A549 (cell line): ENCODE data around the gene TSBP1.
A peak's percentile ranks its signal among the peaks of the same experiment; 100 is the strongest.

Source experiments
- CEBPB ChIP-seq, 2 experiments: fragments of >200 bp in 1 of 2; sonication (Bioruptor Twin) in 1 of 2; formaldehyde crosslinking in 1 of 2; IDR thresholded peaks; 2 replicates each; pipeline ENCODE4 v1.6.1; 2012 to 2016
- KDM1A ChIP-seq: fragments of 200-600 bp; sonication (generic); IDR thresholded peaks from 2 replicates; pipeline ENCODE4 v1.6.1; 2016; ENCODE audit warnings: low read depth, mild to moderate bottlenecking
- POLR2A ChIP-seq: IDR thresholded peaks from 2 replicates; pipeline ENCODE4 v1.6.1; 2012; ENCODE audit warnings: mild to moderate bottlenecking, low read length
- TF ChIP-seq, protein P1 (sequence below): fragments of >200 bp; sonication (Bioruptor Twin); formaldehyde crosslinking; IDR thresholded peaks from 3 replicates; pipeline ENCODE4 v1.5.1; 2016
- TF ChIP-seq, protein P2 (sequence below): fragments of 200-600 bp; sonication (generic); IDR thresholded peaks from 2 replicates; pipeline ENCODE4 v1.6.1; 2016; ENCODE audit warnings: antibody characterized with exemption, mild to moderate bottlenecking, moderate library complexity

DNA sequence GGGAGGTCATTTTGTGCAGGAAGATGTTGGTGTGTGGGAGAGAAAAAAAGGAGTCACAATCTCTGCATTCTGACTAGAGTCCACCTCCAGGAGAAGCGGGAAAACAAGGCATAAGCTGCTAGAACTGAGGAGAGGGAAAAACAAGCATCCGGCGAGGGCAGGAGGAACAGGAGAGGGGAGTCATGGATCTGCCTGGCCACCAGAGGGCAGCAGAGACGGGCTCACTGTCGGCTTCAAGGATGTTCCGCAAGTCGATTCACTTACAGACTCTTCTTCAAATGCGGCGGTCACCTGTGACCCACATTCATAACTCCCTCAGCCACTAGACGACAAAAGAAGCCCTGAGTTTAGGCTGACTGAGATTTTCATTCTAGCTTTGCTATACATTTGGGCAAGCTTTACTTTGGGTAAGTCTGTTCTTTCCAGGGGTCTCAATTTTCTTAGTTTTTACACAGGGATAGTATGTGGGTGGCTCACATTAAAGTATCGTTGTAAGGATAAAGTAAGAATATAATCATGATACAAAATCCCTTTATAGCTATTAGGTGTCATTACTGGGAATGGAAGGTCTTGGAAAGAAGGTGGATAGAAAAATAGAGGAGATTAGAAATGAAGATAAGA is 41.8 kb upstream of the TSBP1 start:
- TF ChIP-seq, protein P1, sequence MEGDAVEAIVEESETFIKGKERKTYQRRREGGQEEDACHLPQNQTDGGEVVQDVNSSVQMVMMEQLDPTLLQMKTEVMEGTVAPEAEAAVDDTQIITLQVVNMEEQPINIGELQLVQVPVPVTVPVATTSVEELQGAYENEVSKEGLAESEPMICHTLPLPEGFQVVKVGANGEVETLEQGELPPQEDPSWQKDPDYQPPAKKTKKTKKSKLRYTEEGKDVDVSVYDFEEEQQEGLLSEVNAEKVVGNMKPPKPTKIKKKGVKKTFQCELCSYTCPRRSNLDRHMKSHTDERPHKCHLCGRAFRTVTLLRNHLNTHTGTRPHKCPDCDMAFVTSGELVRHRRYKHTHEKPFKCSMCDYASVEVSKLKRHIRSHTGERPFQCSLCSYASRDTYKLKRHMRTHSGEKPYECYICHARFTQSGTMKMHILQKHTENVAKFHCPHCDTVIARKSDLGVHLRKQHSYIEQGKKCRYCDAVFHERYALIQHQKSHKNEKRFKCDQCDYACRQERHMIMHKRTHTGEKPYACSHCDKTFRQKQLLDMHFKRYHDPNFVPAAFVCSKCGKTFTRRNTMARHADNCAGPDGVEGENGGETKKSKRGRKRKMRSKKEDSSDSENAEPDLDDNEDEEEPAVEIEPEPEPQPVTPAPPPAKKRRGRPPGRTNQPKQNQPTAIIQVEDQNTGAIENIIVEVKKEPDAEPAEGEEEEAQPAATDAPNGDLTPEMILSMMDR, result peak; percentile 74
- TF ChIP-seq KDM1A, result no peak
- TF ChIP-seq, protein P2, sequence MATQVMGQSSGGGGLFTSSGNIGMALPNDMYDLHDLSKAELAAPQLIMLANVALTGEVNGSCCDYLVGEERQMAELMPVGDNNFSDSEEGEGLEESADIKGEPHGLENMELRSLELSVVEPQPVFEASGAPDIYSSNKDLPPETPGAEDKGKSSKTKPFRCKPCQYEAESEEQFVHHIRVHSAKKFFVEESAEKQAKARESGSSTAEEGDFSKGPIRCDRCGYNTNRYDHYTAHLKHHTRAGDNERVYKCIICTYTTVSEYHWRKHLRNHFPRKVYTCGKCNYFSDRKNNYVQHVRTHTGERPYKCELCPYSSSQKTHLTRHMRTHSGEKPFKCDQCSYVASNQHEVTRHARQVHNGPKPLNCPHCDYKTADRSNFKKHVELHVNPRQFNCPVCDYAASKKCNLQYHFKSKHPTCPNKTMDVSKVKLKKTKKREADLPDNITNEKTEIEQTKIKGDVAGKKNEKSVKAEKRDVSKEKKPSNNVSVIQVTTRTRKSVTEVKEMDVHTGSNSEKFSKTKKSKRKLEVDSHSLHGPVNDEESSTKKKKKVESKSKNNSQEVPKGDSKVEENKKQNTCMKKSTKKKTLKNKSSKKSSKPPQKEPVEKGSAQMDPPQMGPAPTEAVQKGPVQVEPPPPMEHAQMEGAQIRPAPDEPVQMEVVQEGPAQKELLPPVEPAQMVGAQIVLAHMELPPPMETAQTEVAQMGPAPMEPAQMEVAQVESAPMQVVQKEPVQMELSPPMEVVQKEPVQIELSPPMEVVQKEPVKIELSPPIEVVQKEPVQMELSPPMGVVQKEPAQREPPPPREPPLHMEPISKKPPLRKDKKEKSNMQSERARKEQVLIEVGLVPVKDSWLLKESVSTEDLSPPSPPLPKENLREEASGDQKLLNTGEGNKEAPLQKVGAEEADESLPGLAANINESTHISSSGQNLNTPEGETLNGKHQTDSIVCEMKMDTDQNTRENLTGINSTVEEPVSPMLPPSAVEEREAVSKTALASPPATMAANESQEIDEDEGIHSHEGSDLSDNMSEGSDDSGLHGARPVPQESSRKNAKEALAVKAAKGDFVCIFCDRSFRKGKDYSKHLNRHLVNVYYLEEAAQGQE, result no peak
- TF ChIP-seq POLR2A, result no peak
- no peak for TF ChIP-seq CEBPB (IDR thresholded peaks at IDR 0.05)
